GM12864 (cell line): ENCODE results near the gene PDLIM7.

Source experiments
- DNase-seq: peaks from one replicate; pipeline ENCODE4 v3.0.0-alpha.2; 2011; ENCODE audit warnings: low read depth
- H3K4me3 ChIP-seq: 2 replicates; pipeline ENCODE4 v1.5.1; 2011; ENCODE audit warnings: mild to moderate bottlenecking, low read depth, low read length, control low read depth
- CTCF ChIP-seq: IDR thresholded peaks from 2 replicates; pipeline ENCODE4 v1.5.1; 2011; ENCODE audit warnings: low read depth, mild to moderate bottlenecking, moderate library complexity, low read length, control low read depth, inconsistent platforms; ENCODE audit errors: missing control alignments

Gene PDLIM7

GRCh38 chr5:177468329-177468684, 29.1 kb downstream of the PDLIM7 start:
- H3K4me3 ChIP-seq = no peak overlapping the region
- TF ChIP-seq CTCF = no peak
- DNase-seq = no peak

- DNase-seq = no peak
- no peak for TF ChIP-seq CTCF
- no peak overlapping the region for H3K4me3 ChIP-seq
These were observed 30.0 kb downstream of the PDLIM7 start for GRCh38 chr5:177467436-177467835.

GRCh38 chr5:177466861-177467260, 30.5 kb downstream of the PDLIM7 start:
- TF ChIP-seq CTCF = no peak

GRCh38 chr5:177465044-177465443, 32.4 kb downstream of the PDLIM7 start:
- TF ChIP-seq CTCF = no peak
- H3K4me3 ChIP-seq = no peak overlapping the region
- DNase-seq = no peak

More at GRCh38 chr5:177466861-177467260, 30.5 kb downstream of the PDLIM7 start:
- H3K4me3 ChIP-seq = no peak overlapping the region
- no peak for DNase-seq

GRCh38 chr5:177462021-177462670, 35.3 kb downstream of the PDLIM7 start:
- TF ChIP-seq CTCF = no peak
- H3K4me3 ChIP-seq = no peak overlapping the region
- DNase-seq = no peak

GRCh38 chr5:177459819-177460628, 37.4 kb downstream of the PDLIM7 start:
- H3K4me3 ChIP-seq = no peak overlapping the region
- no peak for DNase-seq
- TF ChIP-seq CTCF = no peak
